ENCODE measurements around the gene LRMDA. TPM values are rescaled to one million over a fixed set of nuclear protein-coding genes. Genes with fewer than 3 reads are reported as not detected.

Gene LRMDA
- polyA plus RNA-seq, 1 donor (not counting 4 experiments of a cell fraction or from before 2014, with no cell fraction given): not detected

DNA sequence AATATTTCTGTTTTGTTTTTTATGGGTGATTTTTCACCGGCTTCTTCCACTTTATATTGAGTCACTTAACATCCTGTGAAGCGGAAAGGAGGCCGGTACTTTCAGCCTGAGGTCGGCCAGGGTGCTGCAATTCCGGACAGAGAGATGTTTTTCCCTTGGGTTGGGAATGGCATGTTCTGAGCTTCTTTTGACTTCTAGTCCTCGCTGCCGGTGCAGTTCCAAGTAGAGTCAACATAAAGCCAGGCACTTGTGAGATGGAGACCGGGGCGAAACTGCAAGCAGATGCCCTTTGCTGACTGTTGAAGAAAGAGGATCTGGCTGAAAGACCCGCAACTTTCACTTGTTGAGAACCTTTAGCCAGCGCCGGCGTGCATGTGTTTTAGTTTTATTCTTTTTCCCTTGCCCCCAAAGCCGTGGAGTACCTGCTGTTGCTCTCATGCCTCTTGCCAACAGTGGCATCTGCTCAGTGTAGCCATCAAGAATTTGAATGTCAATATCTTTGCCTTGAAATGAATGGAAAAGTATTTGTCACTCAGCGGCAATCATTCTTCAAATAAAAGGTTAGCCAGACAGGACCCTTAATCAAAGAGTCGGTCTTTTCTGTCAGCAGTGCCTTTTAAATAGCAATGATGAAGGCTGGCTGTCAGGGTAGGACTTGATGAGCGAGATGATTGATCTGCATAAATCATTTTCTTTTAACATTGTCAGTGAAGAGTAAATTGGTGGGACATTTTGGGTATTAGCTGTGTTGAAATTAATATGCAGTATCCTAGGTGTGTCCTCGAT is 351.2 kb downstream of the LRMDA start:
- TF ChIP-seq EZH2 (IDR thresholded peaks at IDR 0.05; ENCODE audit: low read length): no peak
- TF ChIP-seq CTCF (optimal IDR thresholded peaks at IDR 0.05 in 1 of 3, IDR thresholded peaks at IDR 0.05 in 1 of 3, conservative IDR thresholded peaks at IDR 0.05 in 1 of 3; ENCODE audit: extremely low read depth in 1 of 3, insufficient read depth in 2 of 3, low read length in 3 of 3): no peak
- Histone ChIP-seq H3K4me1 (ENCODE audit: control insufficient read depth, extremely low read depth, insufficient read depth, low read length) (no peaks in the 10 kb centered on the region), H3K27me3 (ENCODE audit: control insufficient read depth, extremely low read depth, insufficient read depth, low read length) (no peaks in the 10 kb centered on the region), H3K4me2 (ENCODE audit: control insufficient read depth, extremely low read depth, insufficient read depth, low read depth, low read length) (no peak overlapping the region), H3K79me2 (ENCODE audit: control insufficient read depth, insufficient read depth, low read length) (no peaks in the 10 kb centered on the region), H3K9me1 (ENCODE audit: control insufficient read depth, extremely low read depth, insufficient read depth, low read length) (no peaks in the 10 kb centered on the region), H3K9ac (ENCODE audit: control insufficient read depth, extremely low read depth, insufficient read depth, low read length) (no peak overlapping the region), H4K20me1 (ENCODE audit: control insufficient read depth, extremely low read depth, insufficient read depth, low read length) (no peaks in the 10 kb centered on the region), H3K27ac (ENCODE audit: control insufficient read depth, insufficient read depth, low read length) (no peak overlapping the region), H3K4me3 (ENCODE audit: control insufficient read depth in 2 of 3, extremely low read depth in 1 of 3, insufficient read depth in 2 of 3, low read depth in 1 of 3, low read length in 3 of 3) (no peak overlapping the region), H3K9me3 (ENCODE audit: control insufficient read depth, low read depth, low read length) (no peaks in the 10 kb centered on the region), H3K36me3 (ENCODE audit: control insufficient read depth in 2 of 2, extremely low read depth in 1 of 2, insufficient read depth in 2 of 2, low read length in 2 of 2) (no peaks in the 10 kb centered on the region), H2AFZ (ENCODE audit: control insufficient read depth, low read length) (no peak overlapping the region)
- FAIRE-seq (no peak), DNase-seq (ENCODE audit: low read depth, low spot score) (no peak)
- dilution Hi-C loops (cut with MboI; ENCODE audit: extremely low pct_ligation_motif_present, low sequenced_read_pairs): no loop called here

DNA sequence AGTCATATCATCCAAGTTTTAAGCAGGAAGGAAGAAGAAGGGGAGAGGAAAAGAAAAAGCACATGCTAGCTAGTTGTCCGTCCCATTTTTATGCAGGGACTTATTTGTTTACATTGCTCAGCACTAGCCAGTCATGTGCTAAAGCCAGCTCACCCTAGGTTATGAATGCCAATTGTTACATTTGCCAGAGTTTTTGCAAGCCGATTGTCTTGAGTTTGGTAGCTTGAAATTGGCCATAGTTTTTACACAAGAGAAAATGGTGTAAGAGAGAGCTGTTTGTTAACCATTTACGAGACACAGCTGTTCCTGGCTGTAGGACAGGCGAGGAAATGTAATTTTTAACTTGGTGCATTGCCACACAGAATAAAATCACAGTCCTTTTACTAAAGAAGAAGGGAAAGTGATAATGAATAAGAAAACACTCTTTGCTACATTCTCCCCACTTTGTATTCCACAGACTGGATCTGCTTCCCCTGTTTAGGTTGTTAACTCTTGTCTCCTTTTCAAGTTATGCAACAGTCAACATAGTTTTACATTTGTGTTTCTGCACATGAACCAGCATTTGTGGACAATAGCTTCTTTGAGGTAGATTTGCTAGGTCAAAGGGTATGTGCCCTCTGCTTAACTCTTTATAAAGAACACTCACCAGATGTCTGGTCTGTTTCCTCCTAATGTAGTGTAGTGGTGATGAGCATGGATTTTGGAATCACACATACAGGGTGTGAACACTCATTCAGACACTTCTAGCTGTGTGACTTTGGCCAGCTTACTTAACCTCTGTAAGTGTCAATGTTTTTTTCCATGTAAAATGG is 357.2 kb downstream of the LRMDA start:
- Histone ChIP-seq H3K9ac (ENCODE audit: control insufficient read depth, extremely low read depth, insufficient read depth, low read length) (no peak overlapping the region), H3K9me1 (ENCODE audit: control insufficient read depth, extremely low read depth, insufficient read depth, low read length) (no peaks in the 10 kb centered on the region), H3K27me3 (ENCODE audit: control insufficient read depth, extremely low read depth, insufficient read depth, low read length) (no peaks in the 10 kb centered on the region), H3K36me3 (ENCODE audit: control insufficient read depth in 2 of 2, extremely low read depth in 1 of 2, insufficient read depth in 2 of 2, low read length in 2 of 2) (no peaks in the 10 kb centered on the region), H3K4me3 (ENCODE audit: control insufficient read depth in 2 of 3, extremely low read depth in 1 of 3, insufficient read depth in 2 of 3, low read depth in 1 of 3, low read length in 3 of 3) (no peak overlapping the region), H3K27ac (ENCODE audit: control insufficient read depth, insufficient read depth, low read length) (no peak overlapping the region), H4K20me1 (ENCODE audit: control insufficient read depth, extremely low read depth, insufficient read depth, low read length) (no peaks in the 10 kb centered on the region), H3K4me2 (ENCODE audit: control insufficient read depth, extremely low read depth, insufficient read depth, low read depth, low read length) (no peak overlapping the region), H3K4me1 (ENCODE audit: control insufficient read depth, extremely low read depth, insufficient read depth, low read length) (no peaks in the 10 kb centered on the region), H3K9me3 (ENCODE audit: control insufficient read depth, low read depth, low read length) (no peaks in the 10 kb centered on the region), H3K79me2 (ENCODE audit: control insufficient read depth, insufficient read depth, low read length) (no peaks in the 10 kb centered on the region), H2AFZ (ENCODE audit: control insufficient read depth, low read length) (no peak overlapping the region)
- DNase-seq (ENCODE audit: low read depth, low spot score) (no peak), FAIRE-seq (no peak)
- no peak for TF ChIP-seq CTCF (optimal IDR thresholded peaks at IDR 0.05 in 1 of 3, IDR thresholded peaks at IDR 0.05 in 1 of 3, conservative IDR thresholded peaks at IDR 0.05 in 1 of 3; ENCODE audit: extremely low read depth in 1 of 3, insufficient read depth in 2 of 3, low read length in 3 of 3)
- TF ChIP-seq EZH2 (IDR thresholded peaks at IDR 0.05; ENCODE audit: low read length): no peak
- dilution Hi-C loops (cut with MboI; ENCODE audit: extremely low pct_ligation_motif_present, low sequenced_read_pairs): no loop called here

Data from keratinocyte (primary cell).